Mesodermal cell (in vitro differentiated cells): ENCODE measurements around the gene RIPK4.

Experiments
- H3K27ac ChIP-seq: 2 replicates; pipeline ENCODE4 v1.7.0; 2013; ENCODE audit warnings: mild to moderate bottlenecking, low read depth, low read length, moderate library complexity; ENCODE audit not compliant: severe bottlenecking
- H3K36me3 ChIP-seq: 2 replicates; pipeline ENCODE4 v1.7.1; 2013; ENCODE audit warnings: mild to moderate bottlenecking, low read length, moderate library complexity; ENCODE audit not compliant: control insufficient read depth, insufficient read depth
- H3K4me1 ChIP-seq: one replicate; pipeline ENCODE4 v1.7.1; 2013; ENCODE audit warnings: mild to moderate bottlenecking, low read length; ENCODE audit not compliant: insufficient read depth, control insufficient read depth, poor library complexity, severe bottlenecking
- H3K4me3 ChIP-seq: 2 replicates; pipeline ENCODE4 v1.7.0; 2013; ENCODE audit warnings: low read length, control low read depth, mild to moderate bottlenecking; ENCODE audit not compliant: insufficient read depth, poor library complexity, severe bottlenecking; ENCODE audit errors: extremely low read depth
- H3K9me3 ChIP-seq: 2 replicates; pipeline ENCODE4 v1.7.1; 2013; ENCODE audit warnings: mild to moderate bottlenecking, low read length, moderate library complexity; ENCODE audit not compliant: control insufficient read depth
- WGBS, 2 experiments: methylation state at CpG; one replicate each; pipeline ENCODE4 v1.1.5; 2013; ENCODE audit warnings: missing lambda C conversion rate in 2 of 2; ENCODE audit not compliant: insufficient coverage in 2 of 2; 5-methylcytosine and 5-hydroxymethylcytosine counted together

Gene RIPK4

GRCh38 chr21:41744028-41744930 is 22.6 kb downstream of the RIPK4 start:
- H3K27ac ChIP-seq = no peak overlapping the region
- H3K4me1 ChIP-seq = no peaks in the 10 kb centered on the region
- H3K36me3 ChIP-seq = no peaks in the 10 kb centered on the region
- WGBS, 2 experiments = 93 to 94% methylated on average over 38 to 43 of the region's 43 CpGs
- H3K9me3 ChIP-seq = no peaks in the 10 kb centered on the region
- H3K4me3 ChIP-seq = no peak overlapping the region

- Histone ChIP-seq H3K4me1 (no peaks in the 10 kb centered on the region), H3K4me3 (no peak overlapping the region), H3K27ac (no peak overlapping the region), H3K9me3 (no peaks in the 10 kb centered on the region), H3K36me3 (no peaks in the 10 kb centered on the region)
- 94 to 96% methylated on average over 26 of the region's 26 CpGs for WGBS, 2 experiments
Observed at GRCh38 chr21:41743321-41744027, 23.4 kb downstream of the RIPK4 start.

DNA sequence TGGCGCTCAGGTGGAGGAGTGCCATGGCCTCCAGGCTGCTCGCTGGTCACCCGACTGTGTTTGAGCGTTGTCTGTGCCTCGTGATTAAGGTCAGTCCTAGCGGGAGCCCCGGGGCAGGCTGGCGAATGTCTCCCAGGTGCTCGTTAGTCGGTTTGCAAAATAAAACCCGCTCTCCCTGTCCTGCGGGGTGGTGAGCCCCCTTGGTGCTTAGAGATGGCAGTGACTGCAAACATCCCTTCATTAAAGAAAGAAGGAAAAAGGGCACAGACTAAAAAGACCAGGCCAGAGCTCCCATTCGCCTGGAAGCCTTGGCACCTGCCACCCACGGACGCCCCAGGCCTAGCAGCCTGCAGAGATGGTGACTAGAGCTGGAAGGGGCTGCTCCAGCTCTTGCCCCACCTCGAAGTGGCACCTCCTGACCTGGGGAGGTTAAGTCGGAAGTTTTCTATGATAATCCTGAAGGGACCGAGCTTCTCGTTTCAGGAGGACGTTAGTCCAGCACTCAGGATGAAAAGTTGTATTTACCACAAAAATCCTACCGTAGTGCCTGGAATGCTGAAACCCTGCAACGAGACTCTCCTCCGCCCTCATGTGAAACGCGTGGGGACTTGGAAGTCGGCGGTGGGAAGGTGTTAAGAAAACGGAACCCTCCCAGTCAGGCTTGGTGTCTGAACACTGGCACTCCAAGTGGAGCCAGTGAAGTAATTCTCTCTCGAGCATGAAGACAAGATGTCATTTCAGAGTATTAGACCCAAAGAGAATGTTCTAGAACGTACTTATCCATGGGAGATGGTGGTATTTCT is 24.6 kb downstream of the RIPK4 start:
- H3K9me3 ChIP-seq = peaks cover 9% of the 10 kb centered on the region
- H3K27ac ChIP-seq = no peak overlapping the region
- no peak overlapping the region for H3K4me3 ChIP-seq
- H3K4me1 ChIP-seq = no peaks in the 10 kb centered on the region
- H3K36me3 ChIP-seq = no peaks in the 10 kb centered on the region
- 88 to 90% methylated on average over 30 of the region's 30 CpGs for WGBS, 2 experiments

DNA sequence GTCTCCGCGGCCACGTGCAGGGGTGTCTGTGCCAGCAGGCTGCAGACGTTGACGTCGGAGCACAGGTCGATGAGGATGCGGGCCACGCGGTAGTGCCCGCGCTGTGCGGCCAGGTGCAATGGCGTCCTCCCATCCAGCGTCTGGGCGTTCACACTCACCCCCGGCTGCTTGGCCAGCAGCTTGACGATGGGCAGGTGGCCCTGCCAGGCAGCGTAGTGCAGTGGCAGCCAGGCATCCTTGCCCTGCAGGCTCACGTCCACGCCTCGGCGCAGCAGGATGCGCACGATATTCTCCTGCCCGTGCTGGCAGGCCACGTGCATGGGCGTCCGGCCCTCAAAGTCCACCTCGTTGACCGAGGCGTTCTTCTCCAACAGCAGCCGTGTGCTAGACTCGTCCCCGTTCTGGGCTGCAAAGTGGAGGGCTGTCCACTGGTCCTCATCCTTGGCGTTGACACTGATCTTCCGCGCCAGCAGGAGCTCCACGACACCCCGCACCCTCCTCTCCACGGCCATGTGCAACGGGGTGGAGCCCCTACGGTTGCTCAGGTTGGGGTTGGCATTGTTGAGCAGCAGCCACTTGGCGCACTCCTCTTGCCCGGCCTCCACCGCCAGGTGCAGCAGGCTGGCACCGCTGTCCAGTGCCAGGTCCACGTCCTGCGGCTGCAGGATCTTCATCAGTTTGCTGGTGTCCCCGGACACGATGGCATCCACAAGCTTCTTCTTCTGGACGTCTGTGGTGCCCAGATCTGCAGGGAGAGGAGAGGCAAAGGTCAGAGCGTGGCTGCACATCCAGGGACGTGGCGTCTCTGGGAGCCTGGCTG is 25.4 kb downstream of the RIPK4 start:
- no peak overlapping the region for H3K4me3 ChIP-seq
- H3K9me3 ChIP-seq = peaks cover 12% of the 10 kb centered on the region
- H3K27ac ChIP-seq = no peak overlapping the region
- no peaks in the 10 kb centered on the region for H3K36me3 ChIP-seq
- no peaks in the 10 kb centered on the region for H3K4me1 ChIP-seq
- WGBS, 2 experiments = 94 to 95% methylated on average over 53 to 55 of the region's 55 CpGs

DNA sequence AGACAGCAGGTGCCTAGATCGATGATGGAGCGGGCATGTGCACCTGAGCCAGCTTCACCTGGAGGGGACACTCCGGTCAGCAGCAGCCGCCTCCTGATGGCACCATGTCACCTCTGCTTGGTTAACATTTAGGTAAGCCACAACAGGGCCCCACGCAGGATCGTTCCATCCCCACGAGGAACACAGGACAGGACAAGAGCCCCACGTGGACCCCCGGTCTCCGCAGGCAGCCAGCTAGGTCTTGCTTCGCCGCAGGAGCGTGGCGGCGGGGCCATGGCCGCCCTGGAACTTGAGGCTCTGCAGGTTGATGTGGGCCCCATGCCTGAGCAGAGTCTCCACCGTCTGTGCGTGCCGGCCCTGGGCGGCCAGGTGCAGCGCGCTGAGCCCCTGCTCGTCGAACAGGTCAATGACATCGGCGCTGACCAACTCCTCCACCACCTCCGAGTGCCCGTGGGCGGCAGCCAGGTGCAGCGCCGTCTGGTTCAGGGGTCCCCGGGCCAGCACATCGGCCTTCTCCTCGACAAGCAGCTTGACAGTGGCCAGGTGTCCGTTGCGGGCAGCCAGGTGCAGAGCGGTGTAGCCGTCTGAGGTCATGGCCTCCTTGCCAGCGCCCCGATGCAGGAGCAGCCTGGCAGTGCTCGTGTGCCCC is 26.1 kb downstream of the RIPK4 start:
- H3K27ac ChIP-seq = no peak overlapping the region
- H3K4me3 ChIP-seq = no peak overlapping the region
- WGBS, 2 experiments = 94 to 96% methylated on average over 38 to 41 of the region's 41 CpGs

GRCh38 chr21:41739936-41740335 is 26.9 kb downstream of the RIPK4 start:
- no peak overlapping the region for H3K4me3 ChIP-seq
- 90 to 92% methylated on average over 5 to 9 of the region's 9 CpGs for WGBS, 2 experiments
- H3K27ac ChIP-seq = no peak overlapping the region
- H3K9me3 ChIP-seq = peaks cover 12% of the 10 kb centered on the region
- H3K4me1 ChIP-seq = no peaks in the 10 kb centered on the region
- H3K36me3 ChIP-seq = no peaks in the 10 kb centered on the region

More for the DNA sequence above, 26.1 kb downstream of the RIPK4 start:
- H3K4me1 ChIP-seq = no peaks in the 10 kb centered on the region
- H3K36me3 ChIP-seq = no peaks in the 10 kb centered on the region
- H3K9me3 ChIP-seq = peaks cover 12% of the 10 kb centered on the region

DNA sequence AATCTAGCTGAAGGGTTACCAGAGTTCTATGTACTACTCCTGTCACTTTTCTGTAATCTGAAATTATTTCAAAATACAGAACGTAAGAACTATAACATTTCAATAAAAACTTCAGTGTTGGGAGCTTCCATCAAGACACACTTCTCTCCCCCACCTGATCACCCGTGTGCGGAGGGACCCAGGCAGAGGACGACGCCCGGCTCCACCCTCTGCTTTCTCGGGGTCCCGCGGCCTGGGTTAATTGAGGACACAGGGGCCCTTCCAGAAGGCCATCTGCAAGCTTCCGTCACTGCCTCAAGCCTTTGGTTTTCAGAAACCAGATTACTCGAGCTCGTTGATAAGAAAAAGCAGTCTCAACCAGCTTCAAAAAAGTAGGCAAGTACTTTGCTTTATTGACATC is 27.8 kb downstream of the RIPK4 start:
- WGBS, 2 experiments = 92 to 94% methylated on average over 12 of the region's 12 CpGs
- Histone ChIP-seq H3K4me3 (no peak overlapping the region), H3K27ac (no peak overlapping the region), H3K36me3 (no peaks in the 10 kb centered on the region), H3K9me3 (peaks cover 12% of the 10 kb centered on the region), H3K4me1 (no peaks in the 10 kb centered on the region)

- H3K4me1 ChIP-seq = no peaks in the 10 kb centered on the region
- no peak overlapping the region for H3K4me3 ChIP-seq
- no peak overlapping the region for H3K27ac ChIP-seq
- H3K36me3 ChIP-seq = no peaks in the 10 kb centered on the region
- H3K9me3 ChIP-seq = peaks cover 12% of the 10 kb centered on the region
- whole genome bisulfite sequencing, 2 experiments = 94 to 100% methylated on average over 5 to 6 of the region's 9 CpGs
Observed at GRCh38 chr21:41737651-41738324, 29.1 kb downstream of the RIPK4 start.

DNA sequence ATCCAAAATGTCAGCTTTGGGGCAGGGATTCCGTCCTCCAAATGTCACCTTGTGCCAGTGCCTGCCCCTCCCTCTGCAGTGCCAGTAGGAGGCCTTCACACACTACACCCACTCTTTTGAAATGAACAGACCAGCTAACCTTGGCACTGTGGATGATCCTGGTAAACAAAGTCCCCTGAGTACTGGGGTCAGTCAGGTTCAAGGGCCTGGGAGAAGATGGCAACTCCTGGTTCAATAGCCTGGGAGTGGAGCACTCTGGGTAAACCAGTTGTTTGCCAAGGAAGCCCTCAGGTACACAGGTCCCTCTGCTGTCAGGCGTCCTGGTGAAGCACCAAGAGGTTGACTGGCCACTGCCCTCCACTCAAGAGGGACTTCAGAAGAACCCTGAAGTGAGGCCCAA is 30.4 kb downstream of the RIPK4 start:
- no peak overlapping the region for H3K27ac ChIP-seq
- 87 to 91% methylated on average over 2 of the region's 2 CpGs for WGBS, 2 experiments
- H3K36me3 ChIP-seq = no peaks in the 10 kb centered on the region
- no peaks in the 10 kb centered on the region for H3K4me1 ChIP-seq
- peaks cover 12% of the 10 kb centered on the region for H3K9me3 ChIP-seq
- H3K4me3 ChIP-seq = no peak overlapping the region
